ENCODE results near the gene HRCT1. TPM values are rescaled to one million over a fixed set of nuclear protein-coding genes. Genes with fewer than 3 reads are reported as not detected.

Gene HRCT1
- total RNA-seq, 4 donors from 2014 or later = 0.59 to 10.1 (median 1.4) TPM; not detected in 1

DNA sequence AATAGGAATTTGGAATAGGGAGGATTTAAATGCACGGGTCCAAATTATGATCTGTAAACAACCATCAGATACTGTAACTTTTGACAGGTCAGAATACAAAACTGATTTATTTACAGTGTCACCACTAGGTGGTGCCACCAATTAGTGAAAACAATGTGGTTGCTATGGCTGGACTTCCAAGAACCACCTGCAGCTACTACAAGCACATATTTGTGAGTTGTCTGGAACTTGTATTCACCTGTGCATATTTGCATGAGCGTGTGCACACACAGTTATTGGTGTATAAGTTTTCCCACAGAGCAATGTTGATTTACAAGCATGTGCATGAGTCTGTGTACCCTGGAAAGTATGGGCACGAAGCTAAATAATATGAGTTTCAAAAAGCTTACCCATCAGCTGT lies 3.0 kb upstream of the HRCT1 start:
- no peak overlapping the region for H3K4me3 ChIP-seq
- H3K36me3 ChIP-seq = no peaks in the 10 kb centered on the region
- no peaks in the 10 kb centered on the region for H3K27me3 ChIP-seq
- H3K27ac ChIP-seq = no peak overlapping the region
- no peak for DNase-seq
- no peaks in the 10 kb centered on the region for H3K9me3 ChIP-seq
- H3K4me1 ChIP-seq = peaks cover 17 to 23% of the 10 kb centered on the region in 2 donors
- TF ChIP-seq POLR2A (IDR thresholded peaks at IDR 0.05) = no peak
- TF ChIP-seq, protein P1, sequence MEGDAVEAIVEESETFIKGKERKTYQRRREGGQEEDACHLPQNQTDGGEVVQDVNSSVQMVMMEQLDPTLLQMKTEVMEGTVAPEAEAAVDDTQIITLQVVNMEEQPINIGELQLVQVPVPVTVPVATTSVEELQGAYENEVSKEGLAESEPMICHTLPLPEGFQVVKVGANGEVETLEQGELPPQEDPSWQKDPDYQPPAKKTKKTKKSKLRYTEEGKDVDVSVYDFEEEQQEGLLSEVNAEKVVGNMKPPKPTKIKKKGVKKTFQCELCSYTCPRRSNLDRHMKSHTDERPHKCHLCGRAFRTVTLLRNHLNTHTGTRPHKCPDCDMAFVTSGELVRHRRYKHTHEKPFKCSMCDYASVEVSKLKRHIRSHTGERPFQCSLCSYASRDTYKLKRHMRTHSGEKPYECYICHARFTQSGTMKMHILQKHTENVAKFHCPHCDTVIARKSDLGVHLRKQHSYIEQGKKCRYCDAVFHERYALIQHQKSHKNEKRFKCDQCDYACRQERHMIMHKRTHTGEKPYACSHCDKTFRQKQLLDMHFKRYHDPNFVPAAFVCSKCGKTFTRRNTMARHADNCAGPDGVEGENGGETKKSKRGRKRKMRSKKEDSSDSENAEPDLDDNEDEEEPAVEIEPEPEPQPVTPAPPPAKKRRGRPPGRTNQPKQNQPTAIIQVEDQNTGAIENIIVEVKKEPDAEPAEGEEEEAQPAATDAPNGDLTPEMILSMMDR (IDR thresholded peaks at IDR 0.05) = peak; percentile 65 to 86 (median 83)
- intact Hi-C loops (cut with DNase I; ENCODE audit: low total_unique reads) = loop anchor here (5.0 kb wide), 1 partner anchor 44 kb away; no protein-coding TSS in a partner anchor

DNA sequence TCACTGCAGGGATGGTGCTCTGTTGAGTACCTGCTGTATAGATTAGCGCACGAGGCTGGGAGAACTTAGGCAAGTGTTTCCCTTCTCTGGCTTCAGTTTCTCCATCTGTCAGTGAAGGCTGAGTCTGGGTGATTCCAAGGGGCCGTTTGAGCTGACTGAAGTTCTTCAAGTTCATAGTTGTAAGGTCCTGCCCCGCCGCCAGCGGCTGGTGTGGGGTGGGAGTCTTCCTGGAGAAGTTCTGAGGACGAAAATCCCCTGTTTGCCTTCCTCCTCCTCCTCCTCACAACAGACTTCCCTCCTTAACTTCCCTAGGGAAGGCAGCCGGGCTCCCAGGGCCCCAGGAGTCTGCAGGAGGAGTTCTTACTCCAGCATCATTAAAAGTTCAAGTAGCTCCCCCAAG lies 1.7 kb upstream of the HRCT1 start:
- Histone ChIP-seq H3K4me3 (no peak overlapping the region), H3K36me3 (no peaks in the 10 kb centered on the region), H3K4me1 (peaks cover 28 to 32% of the 10 kb centered on the region in 2 donors), H3K9me3 (no peaks in the 10 kb centered on the region), H3K27ac (peak overlapping the region; percentile 94 to 95), H3K27me3 (no peaks in the 10 kb centered on the region)
- no peak for TF ChIP-seq POLR2A (IDR thresholded peaks at IDR 0.05)
- TF ChIP-seq, protein P1 (IDR thresholded peaks at IDR 0.05) = no peak
- intact Hi-C loops (cut with DNase I; ENCODE audit: low total_unique reads) = loop anchor here (5.0 kb wide), 1 partner anchor 43 kb away; no protein-coding TSS in a partner anchor
- DNase-seq = no peak

DNA sequence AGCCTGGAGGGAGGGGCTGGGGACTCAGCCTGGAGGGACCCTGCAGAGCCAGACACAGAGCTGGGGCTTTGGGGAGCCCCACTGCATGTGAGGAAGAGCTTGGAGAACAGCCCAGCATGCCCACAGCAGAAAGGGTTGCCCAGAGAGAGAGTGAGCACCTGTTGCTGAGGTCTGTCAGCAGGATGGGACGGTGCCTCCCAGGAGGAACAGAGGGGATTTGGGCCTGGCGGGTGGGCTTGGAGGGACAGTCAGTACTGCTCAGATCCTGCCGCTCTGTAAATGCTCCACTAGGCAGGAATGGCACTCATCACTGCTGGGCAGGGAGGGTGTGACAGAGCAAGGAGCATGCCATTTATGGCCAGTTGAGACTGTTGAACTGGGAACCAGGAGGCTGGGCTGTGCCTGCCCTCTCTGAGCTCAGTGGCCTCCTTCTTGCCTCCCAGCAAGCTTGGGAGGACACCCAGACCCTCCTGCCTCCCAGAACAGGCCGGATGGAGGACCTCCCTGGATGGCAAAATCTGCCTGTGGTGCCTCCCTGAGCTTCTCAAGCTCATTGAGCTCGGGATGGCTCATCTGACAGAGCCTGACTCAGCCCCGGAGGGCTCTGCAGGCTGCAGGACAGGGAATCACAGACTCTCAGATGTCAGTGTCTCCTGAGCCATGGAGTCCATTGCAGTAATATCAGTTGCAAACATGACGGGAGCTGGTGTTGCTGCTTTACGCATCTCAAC lies 786 bp upstream of the HRCT1 start:
- no peak for TF ChIP-seq POLR2A (IDR thresholded peaks at IDR 0.05)
- TF ChIP-seq, protein P1 (IDR thresholded peaks at IDR 0.05) = no peak
- Histone ChIP-seq H3K4me3 (no peak overlapping the region), H3K27me3 (no peaks in the 10 kb centered on the region), H3K9me3 (no peaks in the 10 kb centered on the region), H3K36me3 (no peaks in the 10 kb centered on the region), H3K27ac (peak overlapping the region; percentile 94 to 95), H3K4me1 (peaks cover 29 to 41% of the 10 kb centered on the region in 2 donors)
- no peak for DNase-seq
- intact Hi-C loops (cut with DNase I; ENCODE audit: low total_unique reads) = no loop called here

DNA sequence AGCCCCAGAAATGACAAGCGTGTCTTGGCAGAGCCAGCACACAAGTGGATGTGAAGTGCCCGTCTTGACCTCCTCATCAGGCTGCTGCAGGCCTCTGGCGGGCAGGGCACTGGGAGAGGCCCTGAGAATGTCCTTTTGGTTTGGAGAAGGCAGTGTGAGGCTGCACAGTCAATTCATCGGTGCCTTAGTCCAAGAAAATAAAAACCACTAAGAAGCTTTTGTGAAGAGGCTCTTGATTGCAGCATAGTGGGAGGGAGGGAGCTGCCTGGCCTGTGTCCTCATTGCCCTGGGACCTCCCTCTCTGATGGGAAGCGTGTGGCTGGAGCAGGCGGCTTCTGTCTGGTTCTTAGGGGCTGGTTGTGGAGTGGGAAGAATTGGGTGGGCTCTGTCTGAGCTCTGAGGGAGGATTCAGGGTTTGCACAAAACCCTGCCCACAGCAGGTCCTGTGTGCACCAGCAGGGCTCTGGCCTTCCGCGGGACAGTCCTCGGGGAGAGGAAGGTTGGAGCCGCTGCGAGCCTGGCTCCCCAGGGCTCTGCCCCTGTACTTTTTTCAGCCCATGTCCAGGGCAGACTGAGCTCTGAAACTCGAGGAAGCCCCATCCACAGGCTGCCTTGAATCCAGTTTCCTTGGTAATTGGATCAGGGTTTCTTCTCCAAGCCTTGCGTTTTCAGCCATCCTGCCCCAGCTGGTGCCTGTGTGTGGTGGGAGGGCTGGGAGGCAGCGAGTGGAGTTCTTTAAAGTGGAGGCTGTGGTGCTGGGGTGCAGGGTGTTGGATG lies 1.1 kb downstream of the HRCT1 start:
- H3K4me3 ChIP-seq = no peak overlapping the region
- H3K9me3 ChIP-seq = no peaks in the 10 kb centered on the region
- intact Hi-C loops (cut with DNase I; ENCODE audit: low total_unique reads) = no loop called here
- DNase-seq = peak; percentile 79 to 86
- H3K36me3 ChIP-seq = no peaks in the 10 kb centered on the region
- H3K27ac ChIP-seq = peak overlapping the region; percentile 94 to 95
- H3K27me3 ChIP-seq = no peaks in the 10 kb centered on the region
- H3K4me1 ChIP-seq = peaks cover 29 to 47% of the 10 kb centered on the region in 2 donors
- peak in 1 of 2 donors; percentile 39 for TF ChIP-seq POLR2A (IDR thresholded peaks at IDR 0.05)
- TF ChIP-seq, protein P1 (IDR thresholded peaks at IDR 0.05) = no peak

Data from uterus (tissue), 4 donors.